Neuronal stem cell (in vitro differentiated cells): ENCODE data around the gene XPR1.

Source experiments
- DNase-seq: peaks from one replicate; pipeline ENCODE4 v3.0.0-alpha.2; 2013; ENCODE audit warnings: low spot score
- H2AFZ ChIP-seq: one replicate; pipeline ENCODE4 v1.6.1; 2013; ENCODE audit warnings: mild to moderate bottlenecking, low read length, inconsistent platforms
- H2AK5ac ChIP-seq: 2 replicates; pipeline ENCODE4 v1.6.1; 2013; ENCODE audit warnings: low read depth, mild to moderate bottlenecking, inconsistent platforms, low read length, moderate library complexity, mixed read lengths
- H2BK120ac ChIP-seq: 2 replicates; pipeline ENCODE4 v1.6.1; 2013; ENCODE audit warnings: low read depth, mild to moderate bottlenecking, inconsistent platforms, low read length, moderate library complexity, mixed read lengths
- H2BK12ac ChIP-seq: one replicate; pipeline ENCODE4 v1.6.1; 2013; ENCODE audit warnings: low read length, inconsistent platforms
- H2BK15ac ChIP-seq: 2 replicates; pipeline ENCODE4 v1.6.1; 2013; ENCODE audit warnings: mild to moderate bottlenecking, low read length, inconsistent platforms, mixed read lengths
- H2BK5ac ChIP-seq: one replicate; pipeline ENCODE4 v1.6.1; 2013; ENCODE audit warnings: inconsistent platforms, mild to moderate bottlenecking, low read length, moderate library complexity
- H3K14ac ChIP-seq: one replicate; pipeline ENCODE4 v1.6.1; 2013; ENCODE audit warnings: low read length, inconsistent platforms
- H3K18ac ChIP-seq: 2 replicates; pipeline ENCODE4 v1.6.1; 2013; ENCODE audit warnings: low read length, inconsistent platforms
- H3K23ac ChIP-seq: 2 replicates; pipeline ENCODE4 v1.6.1; 2013; ENCODE audit warnings: low read depth, mild to moderate bottlenecking, mixed read lengths, low read length, inconsistent platforms; ENCODE audit not compliant: poor library complexity
- H3K27ac ChIP-seq: replicated peaks from 3 replicates; pipeline ENCODE4 v1.5.1; 2013; ENCODE audit warnings: low read length, inconsistent platforms
- H3K27me3 ChIP-seq, 3 experiments: 2 replicates each; pipeline ENCODE4 v1.6.1; 2013; ENCODE audit warnings: low read length in 3 of 3, mild to moderate bottlenecking in 2 of 3, inconsistent platforms in 1 of 3, low read depth in 1 of 3, mixed read lengths in 1 of 3, moderate library complexity in 1 of 3; ENCODE audit not compliant: control insufficient read depth in 3 of 3, insufficient read depth in 3 of 3
- H3K36me3 ChIP-seq, 2 donors: replicated peaks in 1 of 2; 2 replicates each; pipeline ENCODE4 v1.6.1; 2013; ENCODE audit warnings: low read length in 2 of 2; ENCODE audit not compliant: control insufficient read depth in 2 of 2, insufficient read depth in 2 of 2
- H3K4ac ChIP-seq: 2 replicates; pipeline ENCODE4 v1.6.1; 2013; ENCODE audit warnings: inconsistent platforms, mild to moderate bottlenecking, low read length, moderate library complexity
- H3K4me1 ChIP-seq, 2 donors: 1 replicate in 1 of 2; 2 replicates in 1 of 2; pipeline ENCODE4 v1.6.1; 2013; ENCODE audit warnings: low read length in 2 of 2, low read depth in 1 of 2; ENCODE audit not compliant: control insufficient read depth in 2 of 2, insufficient read depth in 1 of 2
- H3K4me2 ChIP-seq: one replicate; pipeline ENCODE4 v1.6.1; 2013; ENCODE audit warnings: mild to moderate bottlenecking, low read length, inconsistent platforms; ENCODE audit not compliant: insufficient read depth, poor library complexity, severe bottlenecking
- H3K4me3 ChIP-seq, 2 donors: 2 replicates each; pipeline ENCODE4 v1.5.1; 2013; ENCODE audit warnings: low read length in 2 of 2, mild to moderate bottlenecking in 2 of 2, inconsistent platforms in 1 of 2, moderate library complexity in 1 of 2
- H3K79me1 ChIP-seq: one replicate; pipeline ENCODE4 v1.6.1; 2013; ENCODE audit warnings: low read depth, mild to moderate bottlenecking, inconsistent platforms, low read length, moderate library complexity
- H3K9ac ChIP-seq: one replicate; pipeline ENCODE4 v1.6.1; 2013; ENCODE audit warnings: mild to moderate bottlenecking, low read depth, low read length, inconsistent platforms; ENCODE audit not compliant: poor library complexity
- H3K9me3 ChIP-seq, 2 donors: replicated peaks in 1 of 2; 2 replicates each; pipeline versions ENCODE3 to v1.6.1; 2013; ENCODE audit warnings: low read length in 2 of 2, mild to moderate bottlenecking in 2 of 2, inconsistent platforms in 1 of 2, low read depth in 1 of 2, mixed read lengths in 1 of 2, moderate library complexity in 1 of 2; ENCODE audit not compliant: control insufficient read depth in 2 of 2, insufficient read depth in 1 of 2
- H4K8ac ChIP-seq: one replicate; pipeline ENCODE4 v1.6.1; 2013; ENCODE audit warnings: low read depth, mild to moderate bottlenecking, inconsistent platforms, low read length, moderate library complexity
- H4K91ac ChIP-seq: one replicate; pipeline ENCODE4 v1.6.1; 2013; ENCODE audit warnings: low read length, low read depth, mild to moderate bottlenecking, inconsistent platforms; ENCODE audit not compliant: poor library complexity
- WGBS, 2 donors: extraction: QIAGEN DNeasy Blood & Tissue Kit; methylation state at CpG; one replicate each; pipeline ENCODE4 v1.1.7; 2013; ENCODE audit warnings: missing lambda C conversion rate in 2 of 2, mixed read lengths in 1 of 2; ENCODE audit not compliant: insufficient read length in 2 of 2, insufficient replicate concordance in 1 of 2; ENCODE audit errors: extremely low coverage in 2 of 2; 5-methylcytosine and 5-hydroxymethylcytosine counted together

The XPR1 gene

GRCh38 chr1:180860535-180860934, 228.7 kb downstream of the XPR1 start:
- Histone ChIP-seq H4K8ac (no peak overlapping the region), H2BK5ac (no peak overlapping the region), H3K27ac (no peak overlapping the region), H3K36me3 (peaks cover 0 to 24% of the 10 kb centered on the region in 2 donors), H2AFZ (no peak overlapping the region), H3K14ac (no peak overlapping the region), H3K9ac (no peak overlapping the region), H3K79me1 (no peaks in the 10 kb centered on the region), H3K4ac (no peak overlapping the region), H2BK120ac (no peak overlapping the region), H3K18ac (no peak overlapping the region), H3K9me3 (no peaks in the 10 kb centered on the region), H4K91ac (no peak overlapping the region), H3K4me3 (no peak overlapping the region), H3K4me2 (no peak overlapping the region), H3K27me3 (no peaks in the 10 kb centered on the region), H3K23ac (no peak overlapping the region), H2BK15ac (no peak overlapping the region), H2BK12ac (no peak overlapping the region), H3K4me1 (peaks cover 0 to 4% of the 10 kb centered on the region in 2 donors), H2AK5ac (no peak overlapping the region)
- WGBS, 2 donors: no CpG with 5 or more reads among the region's 2 CpGs
- DNase-seq: no peak

DNA sequence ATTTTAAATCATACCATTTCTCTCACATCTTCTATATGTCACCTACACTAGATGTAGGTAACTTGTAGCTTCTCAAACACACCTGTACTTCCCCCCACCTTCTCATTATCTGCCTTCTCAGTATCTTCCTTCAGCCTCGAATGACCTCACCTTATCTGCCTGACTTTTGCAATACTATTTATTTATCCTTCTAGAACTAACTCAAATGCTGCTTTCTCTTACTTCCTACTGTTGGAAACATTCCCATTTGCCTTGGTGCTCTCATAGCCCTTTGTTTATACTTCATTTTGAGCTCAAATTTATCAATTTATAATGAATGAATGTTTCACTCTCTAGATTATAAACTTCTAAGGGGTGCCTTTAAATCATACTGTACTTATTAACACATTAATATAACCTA, 230.5 kb downstream of the XPR1 start:
- H2AK5ac ChIP-seq: no peak overlapping the region
- no peak overlapping the region for H2BK12ac ChIP-seq
- no peak overlapping the region for H2BK120ac ChIP-seq
- H3K27me3 ChIP-seq: no peaks in the 10 kb centered on the region
- WGBS, 2 donors: no CpG with 5 or more reads among the region's 1 CpG
- no peak overlapping the region for H3K4me2 ChIP-seq
- no peak overlapping the region for H3K4ac ChIP-seq
- no peak overlapping the region for H2BK5ac ChIP-seq
- peaks cover 0 to 5% of the 10 kb centered on the region in 2 donors for H3K9me3 ChIP-seq
- H3K14ac ChIP-seq: no peak overlapping the region
- no peak overlapping the region for H4K8ac ChIP-seq
- DNase-seq: no peak
- H3K23ac ChIP-seq: no peak overlapping the region
- peaks cover 0 to 35% of the 10 kb centered on the region in 2 donors for H3K36me3 ChIP-seq
- H2AFZ ChIP-seq: no peak overlapping the region
- no peak overlapping the region for H3K4me3 ChIP-seq
- no peaks in the 10 kb centered on the region for H3K79me1 ChIP-seq
- H4K91ac ChIP-seq: no peak overlapping the region
- H3K4me1 ChIP-seq: peaks cover 0 to 4% of the 10 kb centered on the region in 2 donors
- no peak overlapping the region for H3K27ac ChIP-seq
- H3K9ac ChIP-seq: no peak overlapping the region
- H3K18ac ChIP-seq: no peak overlapping the region
- no peak overlapping the region for H2BK15ac ChIP-seq

GRCh38 chr1:180863158-180863775, 231.4 kb downstream of the XPR1 start:
- peaks cover 0 to 35% of the 10 kb centered on the region in 2 donors for H3K36me3 ChIP-seq
- H3K27ac ChIP-seq: no peak overlapping the region
- DNase-seq: peak; percentile 56

GRCh38 chr1:180881806-180882509, 250.1 kb downstream of the XPR1 start:
- H3K4me3 ChIP-seq: no peak overlapping the region
- H2AFZ ChIP-seq: no peak overlapping the region
- peaks cover 1 to 54% of the 10 kb centered on the region in 2 donors for H3K36me3 ChIP-seq
- no peak overlapping the region for H3K27ac ChIP-seq
- H4K8ac ChIP-seq: no peak overlapping the region
- DNase-seq: peak; percentile 14
- no peak overlapping the region for H2BK12ac ChIP-seq
- H2BK5ac ChIP-seq: no peak overlapping the region
- no peak overlapping the region for H2BK120ac ChIP-seq
- no peak overlapping the region for H2BK15ac ChIP-seq
- no peak overlapping the region for H3K23ac ChIP-seq
- no peaks in the 10 kb centered on the region for H3K9me3 ChIP-seq
- no peak overlapping the region for H3K18ac ChIP-seq
- peaks cover 0 to 2% of the 10 kb centered on the region in 2 donors for H3K4me1 ChIP-seq
- no peak overlapping the region for H3K9ac ChIP-seq
- H3K79me1 ChIP-seq: no peaks in the 10 kb centered on the region
- WGBS, 2 donors: no CpG with 5 or more reads among the region's 6 CpGs
- H4K91ac ChIP-seq: no peak overlapping the region
- no peak overlapping the region for H3K4me2 ChIP-seq
- no peak overlapping the region for H2AK5ac ChIP-seq
- no peaks in the 10 kb centered on the region for H3K27me3 ChIP-seq
- no peak overlapping the region for H3K4ac ChIP-seq
- H3K14ac ChIP-seq: no peak overlapping the region

More at GRCh38 chr1:180863158-180863775, 231.4 kb downstream of the XPR1 start:
- H3K18ac ChIP-seq: no peak overlapping the region
- no peak overlapping the region for H3K4me2 ChIP-seq
- no peak overlapping the region for H3K4me3 ChIP-seq
- no peak overlapping the region for H2BK120ac ChIP-seq
- H2BK15ac ChIP-seq: no peak overlapping the region
- no peak overlapping the region for H2AK5ac ChIP-seq
- WGBS, 2 donors: no CpG with 5 or more reads among the region's 6 CpGs
- no peak overlapping the region for H3K23ac ChIP-seq
- no peak overlapping the region for H3K14ac ChIP-seq
- no peak overlapping the region for H4K8ac ChIP-seq
- H3K4me1 ChIP-seq: peaks cover 0 to 4% of the 10 kb centered on the region in 2 donors
- no peak overlapping the region for H3K9ac ChIP-seq
- no peaks in the 10 kb centered on the region for H3K79me1 ChIP-seq
- H3K27me3 ChIP-seq: no peaks in the 10 kb centered on the region
- no peak overlapping the region for H2BK5ac ChIP-seq
- no peak overlapping the region for H3K4ac ChIP-seq
- H3K9me3 ChIP-seq: peaks cover 0 to 5% of the 10 kb centered on the region in 2 donors
- no peak overlapping the region for H4K91ac ChIP-seq
- peak overlapping the region; percentile 21 for H2AFZ ChIP-seq
- no peak overlapping the region for H2BK12ac ChIP-seq
